Vagina (tissue), 2 donors: ENCODE data around the gene CFAP126.

ENCODE experiments used
- CTCF ChIP-seq, 3 experiments: fragments of 450-650 bp in 2 of 3; fragments of 200-600 bp in 1 of 3; sonication (generic) in 1 of 3; IDR thresholded peaks; one replicate each; pipeline ENCODE4 v1.5.1; 2017 to 2019; ENCODE audit warnings: antibody characterized with exemption in 3 of 3, mild to moderate bottlenecking in 2 of 3, moderate library complexity in 2 of 3
- POLR2A ChIP-seq, 2 donors: fragments of 450-650 bp; IDR thresholded peaks; one replicate each; pipeline ENCODE4 v1.6.1; 2017; ENCODE audit warnings: antibody characterized with exemption in 2 of 2, mild to moderate bottlenecking in 2 of 2, moderate library complexity in 2 of 2

- TF ChIP-seq POLR2A (IDR thresholded peaks at IDR 0.05) (no peak), CTCF (IDR thresholded peaks at IDR 0.05) (no peak)
Measured at GRCh38 chr1:161333166-161333565, 34.5 kb downstream of the CFAP126 start.
